ENCODE results near the gene ZNF331.

ZNF331 gene

GRCh38 chr19:53518121-53518520, 19.8 kb upstream of the ZNF331 start:
- TF ChIP-seq, protein P1, sequence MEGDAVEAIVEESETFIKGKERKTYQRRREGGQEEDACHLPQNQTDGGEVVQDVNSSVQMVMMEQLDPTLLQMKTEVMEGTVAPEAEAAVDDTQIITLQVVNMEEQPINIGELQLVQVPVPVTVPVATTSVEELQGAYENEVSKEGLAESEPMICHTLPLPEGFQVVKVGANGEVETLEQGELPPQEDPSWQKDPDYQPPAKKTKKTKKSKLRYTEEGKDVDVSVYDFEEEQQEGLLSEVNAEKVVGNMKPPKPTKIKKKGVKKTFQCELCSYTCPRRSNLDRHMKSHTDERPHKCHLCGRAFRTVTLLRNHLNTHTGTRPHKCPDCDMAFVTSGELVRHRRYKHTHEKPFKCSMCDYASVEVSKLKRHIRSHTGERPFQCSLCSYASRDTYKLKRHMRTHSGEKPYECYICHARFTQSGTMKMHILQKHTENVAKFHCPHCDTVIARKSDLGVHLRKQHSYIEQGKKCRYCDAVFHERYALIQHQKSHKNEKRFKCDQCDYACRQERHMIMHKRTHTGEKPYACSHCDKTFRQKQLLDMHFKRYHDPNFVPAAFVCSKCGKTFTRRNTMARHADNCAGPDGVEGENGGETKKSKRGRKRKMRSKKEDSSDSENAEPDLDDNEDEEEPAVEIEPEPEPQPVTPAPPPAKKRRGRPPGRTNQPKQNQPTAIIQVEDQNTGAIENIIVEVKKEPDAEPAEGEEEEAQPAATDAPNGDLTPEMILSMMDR (IDR thresholded peaks at IDR 0.05) = no peak
- no peak for TF ChIP-seq ZFX (IDR thresholded peaks at IDR 0.05; ENCODE audit: borderline replicate concordance)
- no peak overlapping the region for H3K27ac ChIP-seq

DNA sequence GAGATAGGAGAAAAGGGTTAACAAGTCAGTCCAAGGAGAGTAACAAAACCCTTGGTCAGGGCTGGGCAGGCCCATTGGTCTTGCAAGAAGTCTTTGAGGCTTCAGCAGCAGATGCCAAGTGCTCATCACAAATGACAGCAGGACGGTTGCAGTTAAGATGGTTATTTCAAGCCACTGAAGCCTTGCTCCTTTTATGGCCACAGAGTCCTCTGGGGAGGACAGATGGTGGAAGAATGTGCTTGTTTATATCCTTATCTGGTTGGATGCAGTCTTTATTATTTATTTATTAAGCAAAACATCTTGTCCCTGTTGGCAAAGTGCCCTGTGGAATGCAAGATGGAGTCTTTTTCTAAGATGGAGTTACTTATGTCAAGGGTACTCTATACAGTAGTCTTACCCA, 19.2 kb upstream of the ZNF331 start:
- no peak overlapping the region for H3K27ac ChIP-seq
- TF ChIP-seq ZFX (IDR thresholded peaks at IDR 0.05; ENCODE audit: borderline replicate concordance) = no peak
- TF ChIP-seq, protein P1 (IDR thresholded peaks at IDR 0.05) = no peak

- TF ChIP-seq, protein P1 (IDR thresholded peaks at IDR 0.05) = no peak
- TF ChIP-seq ZFX (IDR thresholded peaks at IDR 0.05; ENCODE audit: borderline replicate concordance) = no peak
- H3K27ac ChIP-seq = no peak overlapping the region
Measured at GRCh38 chr19:53519446-53519845, 18.5 kb upstream of the ZNF331 start.

DNA sequence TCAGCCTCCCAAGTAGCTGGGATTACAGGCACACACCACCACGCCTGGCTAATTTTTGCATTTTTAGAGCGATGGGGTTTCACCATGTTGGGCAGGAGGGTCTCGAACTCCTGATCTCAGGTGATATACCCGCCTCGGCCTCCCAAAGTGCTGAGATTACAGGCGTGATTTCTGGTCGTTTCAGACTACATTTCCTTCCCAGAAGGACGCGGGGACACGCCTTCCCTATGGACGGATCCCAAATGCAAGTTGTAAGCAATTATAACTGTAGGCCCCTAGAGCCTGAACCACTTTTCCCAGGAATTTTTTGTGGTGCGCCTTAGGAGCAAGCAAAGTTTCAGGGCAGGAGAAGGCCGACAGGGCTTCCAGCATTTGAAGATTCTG, 17.8 kb upstream of the ZNF331 start:
- H3K27ac ChIP-seq = peak overlapping the region; percentile 89
- TF ChIP-seq, protein P1 (IDR thresholded peaks at IDR 0.05) = no peak
- TF ChIP-seq ZFX (IDR thresholded peaks at IDR 0.05; ENCODE audit: borderline replicate concordance) = no peak

DNA sequence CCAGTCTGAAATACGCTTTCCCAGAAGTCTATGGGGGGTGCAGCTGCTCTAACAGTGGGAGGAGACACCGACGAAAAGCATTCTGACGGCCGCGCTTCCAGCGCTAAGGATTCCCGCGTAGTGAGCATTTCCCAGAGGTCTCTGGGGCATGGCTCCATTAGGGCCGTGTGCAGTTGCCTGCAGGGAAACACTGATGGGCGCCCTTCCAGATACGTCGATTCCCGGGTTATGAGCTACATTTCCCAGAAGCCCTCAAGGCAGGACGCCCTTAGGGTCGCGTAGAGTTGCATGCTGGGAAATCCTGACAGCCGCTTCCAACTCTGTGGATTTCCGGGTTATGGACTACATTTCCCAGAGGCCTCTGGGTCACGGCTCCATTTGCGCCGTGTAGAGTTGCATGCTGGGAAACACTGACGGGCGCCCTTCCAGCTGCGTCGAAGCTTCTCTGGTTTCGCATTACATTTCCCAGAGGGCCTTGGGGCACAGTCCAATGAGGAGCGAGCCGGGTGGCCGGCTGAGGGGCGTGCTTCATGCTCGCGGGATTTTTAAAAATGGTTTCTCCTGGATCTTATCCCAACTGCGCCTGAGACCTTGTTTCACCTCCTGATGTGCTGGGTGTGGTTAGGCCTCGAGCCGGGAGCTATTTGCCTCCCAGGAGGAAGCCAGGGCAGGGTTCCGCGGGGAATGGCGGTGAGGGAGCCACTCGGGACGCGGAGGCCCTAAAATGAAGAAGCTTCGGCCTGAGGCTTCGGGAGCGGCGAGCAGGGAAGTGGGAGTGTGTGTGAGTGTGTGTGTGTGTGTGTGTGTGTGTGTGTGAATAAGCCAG, 17.2 kb upstream of the ZNF331 start:
- no peak for TF ChIP-seq ZFX (IDR thresholded peaks at IDR 0.05; ENCODE audit: borderline replicate concordance)
- TF ChIP-seq, protein P1 (IDR thresholded peaks at IDR 0.05) = no peak
- peak overlapping the region; percentile 89 for H3K27ac ChIP-seq

DNA sequence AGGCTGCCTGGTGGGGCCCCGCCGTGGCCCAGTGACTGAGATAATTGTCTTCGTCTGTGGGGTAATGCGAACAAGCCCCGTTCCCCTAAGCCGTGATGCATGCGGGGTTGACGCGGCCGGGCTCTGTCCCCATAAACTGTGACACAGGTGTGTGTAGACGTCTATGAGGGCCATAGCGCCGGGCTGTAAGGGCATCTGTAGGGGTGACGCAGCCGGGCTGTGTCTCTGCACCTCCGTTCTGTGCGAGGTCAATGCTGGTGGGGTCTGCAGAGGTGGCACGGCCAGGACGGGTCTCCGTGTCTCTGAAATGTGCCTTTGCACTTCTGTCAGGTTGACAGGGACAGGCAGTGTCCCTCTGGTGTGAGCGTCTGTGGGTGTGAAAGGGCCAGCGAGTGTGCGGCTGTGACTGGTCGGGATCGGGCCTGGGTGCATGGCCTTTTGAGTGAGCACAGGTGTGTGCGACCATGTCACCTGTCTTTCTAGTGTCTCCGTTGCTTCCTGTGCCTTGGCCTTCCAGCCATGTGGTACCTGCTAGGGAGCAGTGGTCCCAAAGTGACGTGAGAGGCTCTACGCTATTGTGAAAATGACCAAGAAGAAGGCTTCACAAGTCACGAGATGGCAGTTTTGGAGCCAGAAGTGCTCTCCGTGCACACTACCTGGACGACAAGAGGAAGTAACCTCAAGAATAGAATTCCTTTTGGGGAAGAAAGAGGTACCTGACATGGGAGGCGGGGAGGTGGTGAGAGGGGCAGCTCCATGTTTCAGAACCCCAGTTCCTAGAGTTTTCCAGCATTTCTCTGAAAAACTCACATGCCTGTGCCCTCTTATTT, 16.4 kb upstream of the ZNF331 start:
- TF ChIP-seq ZFX (IDR thresholded peaks at IDR 0.05; ENCODE audit: borderline replicate concordance) = no peak
- TF ChIP-seq, protein P1 (IDR thresholded peaks at IDR 0.05) = no peak
- H3K27ac ChIP-seq = peak overlapping the region; percentile 89

DNA sequence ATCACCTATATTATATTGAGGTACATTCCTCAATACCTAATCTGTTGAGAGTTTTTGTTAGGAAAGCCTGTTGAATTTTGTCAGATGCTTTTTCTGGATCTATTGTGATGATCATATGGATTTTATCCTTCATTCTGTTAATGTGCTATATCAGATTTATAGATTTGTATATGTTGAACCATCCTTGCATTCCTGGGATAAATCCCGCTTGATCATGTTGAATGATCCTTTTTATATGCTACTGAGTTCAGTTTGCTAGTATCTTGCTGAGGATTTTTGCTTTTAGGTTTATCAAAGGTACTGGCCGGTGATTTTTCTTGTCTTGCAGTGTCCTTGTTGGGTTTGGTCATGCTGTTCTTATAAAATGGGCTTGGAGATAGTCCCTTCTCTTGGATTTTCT, 12.0 kb upstream of the ZNF331 start:
- TF ChIP-seq, protein P1 (IDR thresholded peaks at IDR 0.05) = no peak
- TF ChIP-seq ZFX (IDR thresholded peaks at IDR 0.05; ENCODE audit: borderline replicate concordance) = no peak
- H3K27ac ChIP-seq = no peak overlapping the region

All from 22Rv1 (cell line).